K562 (cell line): ENCODE data around the gene IL20RA. TPM values are rescaled to one million over a fixed set of nuclear protein-coding genes. Genes with fewer than 3 reads are reported as not detected.

ENCODE experiments used
- ATAC-seq: fragments of 200-7000 bp; cut with Tn5 transposase; 3 replicates; pipeline ENCODE4 v1.9.1; 2020; ENCODE audit warnings: moderate library complexity
- BruUV-seq: library from RNA; stranded (reverse); fragments of 400-500 nt; replicated peaks from 2 replicates; lab custom pipeline; 2021; lab: Mats Ljungman, UMichigan
- CTCF ChIA-PET: fragments of 300-600 bp; formaldehyde crosslinking; extraction: SDS; loops from one replicate; lab custom pipeline; 2021; ENCODE audit warnings: low intra/inter-chr PET ratio; lab: Yijun Ruan, JAX
- POLR2A ChIA-PET: fragments of 300-600, 350-650 bp; sonication (Branson Sonifier 250); formaldehyde crosslinking; extraction: SDS; loops from one replicate; lab custom pipeline; 2021; ENCODE audit warnings: antibody characterized with exemption, inconsistent platforms; lab: Yijun Ruan, JAX
- DNase-seq, 4 experiments: peaks; one replicate each; pipeline versions ENCODE4 v3.0.0 to v3.0.0-alpha.2; 2011 to 2018; ENCODE audit warnings: low spot score in 3 of 4, mixed read lengths in 3 of 4; ENCODE audit errors: extremely low read depth in 1 of 4
- FAIRE-seq: peaks from 2 replicates; lab custom pipeline; 2011; peaks lifted over from hg19 to GRCh38; lab: Jason Lieb, UNC
- H2AFZ ChIP-seq: 2 replicates; pipeline ENCODE4 v1.6.0; 2011; ENCODE audit warnings: low read depth, low read length, control low read depth, inconsistent platforms
- H3K27ac ChIP-seq: fragments of 200-600 bp; 3 replicates; pipeline ENCODE4 v1.8.0; 2011; ENCODE audit warnings: low read depth, mild to moderate bottlenecking, control low read depth, inconsistent platforms, low read length, moderate library complexity, mixed read lengths; ENCODE audit errors: extremely low read depth
- H3K27me3 ChIP-seq, 2 experiments: fragments of 300-600 bp in 1 of 2; 2 replicates in 1 of 2; 3 replicates in 1 of 2; pipeline versions ENCODE4 v1.6.0 to v1.8.0; 2011; ENCODE audit warnings: inconsistent platforms in 2 of 2, low read length in 2 of 2, mild to moderate bottlenecking in 1 of 2, mixed read lengths in 1 of 2, moderate library complexity in 1 of 2; ENCODE audit not compliant: control insufficient read depth in 2 of 2, insufficient read depth in 2 of 2
- H3K36me3 ChIP-seq: fragments of 300-600 bp; 3 replicates; pipeline ENCODE4 v1.8.0; 2011; ENCODE audit warnings: mild to moderate bottlenecking, low read length, inconsistent platforms; ENCODE audit not compliant: control insufficient read depth, insufficient read depth
- H3K4me1 ChIP-seq, 2 experiments: fragments of 200-600 bp in 1 of 2; replicated peaks in 1 of 2; 2 replicates in 1 of 2; 3 replicates in 1 of 2; pipeline versions ENCODE4 v1.5.1 to v1.8.0; 2011; ENCODE audit warnings: inconsistent platforms in 2 of 2, low read length in 2 of 2, mild to moderate bottlenecking in 1 of 2, mixed read lengths in 1 of 2, moderate library complexity in 1 of 2; ENCODE audit not compliant: control insufficient read depth in 2 of 2, insufficient read depth in 2 of 2
- H3K4me2 ChIP-seq: 2 replicates; pipeline ENCODE4 v1.6.1; 2011; ENCODE audit warnings: low read length, control low read depth, inconsistent platforms, mixed read lengths; ENCODE audit not compliant: insufficient read depth
- H3K4me3 ChIP-seq: fragments of 200-600 bp; sonication (generic), shearing (Covaris generic); 2 replicates; pipeline ENCODE4 v1.5.1; 2016; ENCODE audit warnings: control low read depth, inconsistent platforms
- H3K79me2 ChIP-seq: fragments of 200-600 bp; 3 replicates; pipeline ENCODE4 v1.8.0; 2011; ENCODE audit warnings: low read length, inconsistent platforms; ENCODE audit not compliant: control insufficient read depth, insufficient read depth
- H3K9ac ChIP-seq, 2 experiments: 2 replicates each; pipeline versions ENCODE4 v1.6.0 to v1.6.1; 2011; ENCODE audit warnings: low read depth in 2 of 2, low read length in 2 of 2, control low read depth in 1 of 2, inconsistent platforms in 1 of 2, mild to moderate bottlenecking in 1 of 2, mixed read lengths in 1 of 2; ENCODE audit not compliant: insufficient read depth in 1 of 2
- H3K9me1 ChIP-seq: one replicate; pipeline ENCODE4 v1.6.0; 2011; ENCODE audit warnings: inconsistent platforms, mild to moderate bottlenecking, low read length, moderate library complexity; ENCODE audit not compliant: control insufficient read depth, insufficient read depth
- H3K9me3 ChIP-seq: replicated peaks from 2 replicates; pipeline ENCODE4 v1.5.1; 2011; ENCODE audit warnings: low read depth, low read length, inconsistent platforms; ENCODE audit not compliant: control insufficient read depth, insufficient read depth
- H4K20me1 ChIP-seq: replicated peaks from 2 replicates; pipeline ENCODE4 v1.6.1; 2011; ENCODE audit warnings: low read length, inconsistent platforms, mixed read lengths; ENCODE audit not compliant: control insufficient read depth, insufficient read depth
- MAFK ChIP-seq: IDR thresholded peaks from 2 replicates; pipeline ENCODE4 v1.6.1; 2011; ENCODE audit warnings: low read length, improper control_type of control experiment
- RBM39 ChIP-seq: fragments of 200-400 bp; formaldehyde crosslinking; optimal IDR thresholded peaks from 2 replicates; pipeline ENCODE3; 2018; ENCODE audit warnings: low read depth, low read length
- RFX7 ChIP-seq: fragments of 250-450 bp; sonication (Bioruptor Pico); IDR thresholded peaks from 2 replicates; pipeline ENCODE4 v1.5.1; 2021; ENCODE audit warnings: mild to moderate bottlenecking
- ZNF12 ChIP-seq: sonication (generic); formaldehyde crosslinking; IDR thresholded peaks from 2 replicates; pipeline ENCODE4 v1.4.0; 2020; ENCODE audit warnings: mild to moderate bottlenecking, missing genetic modification reagents
- ZNF584 ChIP-seq: fragments of 200-800 bp; sonication (Bioruptor generic); IDR thresholded peaks from 2 replicates; pipeline ENCODE4 v1.6.1; 2016; ENCODE audit warnings: low read depth, mild to moderate bottlenecking, missing genetic modification characterization, missing compliant biosample characterization
- in situ Hi-C: fragments of 300-500 bp; cut with MboI; formaldehyde crosslinking; loops from 4 replicates; pipeline ENCODE4 v1.15.0; 2018; ENCODE audit warnings: inconsistent platforms, mixed read lengths
- intact Hi-C: fragments of 100-400 bp; cut with micrococcal nuclease; formaldehyde crosslinking; loops from 2 replicates; pipeline ENCODE4 v1.14.2; 2022
- polyA plus RNA-seq, 8 experiments: library from polyadenylated mRNA; depleted of rRNA in 4 of 8; stranded (reverse) in 5 of 8; unstranded in 3 of 8; fragments of >200 nt; fragmentation: Nextera tagmentation in 2 of 8; fragmentation: Illumina TruSeq in 1 of 8; extraction: Ambion mirVana in 2 of 8; extraction: Trizol in 1 of 8; gene quantifications; 2 replicates each; pipeline versions ENCODE4 v1.2.1 to v1.2.3, GENCODE V29; 2011 to 2014; ENCODE audit warnings: inconsistent platforms in 1 of 8, missing spikeins in 1 of 8
- total RNA-seq, 7 experiments: library from RNA; depleted of rRNA in 6 of 7; stranded (reverse); fragments of >200 nt in 6 of 7; fragmentation: Illumina TruSeq in 2 of 7; extraction: Trizol in 2 of 7; gene quantifications; 2 replicates each; pipeline versions ENCODE4 v1.2.1 to v1.2.3, GENCODE V29; 2011 to 2021; ENCODE audit warnings: low replicate concordance in 1 of 7
- TF ChIP-seq, protein P1 (sequence below): fragments of 450-650 bp; IDR thresholded peaks from 2 replicates; pipeline ENCODE4 v1.6.1; 2016; ENCODE audit warnings: mild to moderate bottlenecking, moderate library complexity

The IL20RA gene
- total and polyA plus RNA-seq, 9 of the 15 experiments (the other 6 are each of a cell fraction or from before 2014, with no cell fraction given), result not detected

DNA sequence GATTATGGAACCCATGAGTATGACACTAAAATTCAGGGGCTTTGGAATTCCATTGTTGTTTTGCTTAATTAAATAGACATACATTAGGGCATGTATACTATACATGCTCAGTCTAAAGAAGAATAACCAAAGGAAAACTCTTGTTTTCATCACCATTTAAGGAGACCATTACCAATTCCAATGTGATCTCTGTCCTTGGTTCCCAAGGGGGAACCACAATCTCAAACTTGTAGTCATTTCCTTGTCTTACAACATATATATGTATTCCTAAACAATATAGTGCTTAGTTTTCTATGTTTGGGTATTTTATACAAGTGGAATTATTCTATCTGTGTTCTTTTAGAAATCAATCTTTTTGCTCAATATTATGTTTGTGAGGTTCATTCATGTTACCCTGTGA is 49.2 kb downstream of the IL20RA start:
- Histone ChIP-seq H2AFZ (no peak overlapping the region), H3K79me2 (no peaks in the 10 kb centered on the region), H3K4me2 (no peak overlapping the region), H3K27me3 (peaks cover 0 to 3% of the 10 kb centered on the region in 2 experiments; a peak in 2 of 5 replicates), H4K20me1 (no peaks in the 10 kb centered on the region), H3K9me3 (no peaks in the 10 kb centered on the region), H3K9me1 (no peaks in the 10 kb centered on the region), H3K36me3 (no peaks in the 10 kb centered on the region), H3K27ac (no peak overlapping the region), H3K4me1 (no peaks in the 10 kb centered on the region), H3K4me3 (no peak overlapping the region), H3K9ac (no peak overlapping the region)
- no peak for FAIRE-seq
- no peak for DNase-seq
- in situ Hi-C loops, result no loop called here
- POLR2A ChIA-PET, result no interaction called here
- intact Hi-C loops, result no loop called here
- CTCF ChIA-PET, result no interaction called here
- TF ChIP-seq ZNF584, result no peak
- TF ChIP-seq RBM39, result no peak
- TF ChIP-seq ZNF12 (CRISPR knock-in tag), result no peak
- TF ChIP-seq, protein P1, sequence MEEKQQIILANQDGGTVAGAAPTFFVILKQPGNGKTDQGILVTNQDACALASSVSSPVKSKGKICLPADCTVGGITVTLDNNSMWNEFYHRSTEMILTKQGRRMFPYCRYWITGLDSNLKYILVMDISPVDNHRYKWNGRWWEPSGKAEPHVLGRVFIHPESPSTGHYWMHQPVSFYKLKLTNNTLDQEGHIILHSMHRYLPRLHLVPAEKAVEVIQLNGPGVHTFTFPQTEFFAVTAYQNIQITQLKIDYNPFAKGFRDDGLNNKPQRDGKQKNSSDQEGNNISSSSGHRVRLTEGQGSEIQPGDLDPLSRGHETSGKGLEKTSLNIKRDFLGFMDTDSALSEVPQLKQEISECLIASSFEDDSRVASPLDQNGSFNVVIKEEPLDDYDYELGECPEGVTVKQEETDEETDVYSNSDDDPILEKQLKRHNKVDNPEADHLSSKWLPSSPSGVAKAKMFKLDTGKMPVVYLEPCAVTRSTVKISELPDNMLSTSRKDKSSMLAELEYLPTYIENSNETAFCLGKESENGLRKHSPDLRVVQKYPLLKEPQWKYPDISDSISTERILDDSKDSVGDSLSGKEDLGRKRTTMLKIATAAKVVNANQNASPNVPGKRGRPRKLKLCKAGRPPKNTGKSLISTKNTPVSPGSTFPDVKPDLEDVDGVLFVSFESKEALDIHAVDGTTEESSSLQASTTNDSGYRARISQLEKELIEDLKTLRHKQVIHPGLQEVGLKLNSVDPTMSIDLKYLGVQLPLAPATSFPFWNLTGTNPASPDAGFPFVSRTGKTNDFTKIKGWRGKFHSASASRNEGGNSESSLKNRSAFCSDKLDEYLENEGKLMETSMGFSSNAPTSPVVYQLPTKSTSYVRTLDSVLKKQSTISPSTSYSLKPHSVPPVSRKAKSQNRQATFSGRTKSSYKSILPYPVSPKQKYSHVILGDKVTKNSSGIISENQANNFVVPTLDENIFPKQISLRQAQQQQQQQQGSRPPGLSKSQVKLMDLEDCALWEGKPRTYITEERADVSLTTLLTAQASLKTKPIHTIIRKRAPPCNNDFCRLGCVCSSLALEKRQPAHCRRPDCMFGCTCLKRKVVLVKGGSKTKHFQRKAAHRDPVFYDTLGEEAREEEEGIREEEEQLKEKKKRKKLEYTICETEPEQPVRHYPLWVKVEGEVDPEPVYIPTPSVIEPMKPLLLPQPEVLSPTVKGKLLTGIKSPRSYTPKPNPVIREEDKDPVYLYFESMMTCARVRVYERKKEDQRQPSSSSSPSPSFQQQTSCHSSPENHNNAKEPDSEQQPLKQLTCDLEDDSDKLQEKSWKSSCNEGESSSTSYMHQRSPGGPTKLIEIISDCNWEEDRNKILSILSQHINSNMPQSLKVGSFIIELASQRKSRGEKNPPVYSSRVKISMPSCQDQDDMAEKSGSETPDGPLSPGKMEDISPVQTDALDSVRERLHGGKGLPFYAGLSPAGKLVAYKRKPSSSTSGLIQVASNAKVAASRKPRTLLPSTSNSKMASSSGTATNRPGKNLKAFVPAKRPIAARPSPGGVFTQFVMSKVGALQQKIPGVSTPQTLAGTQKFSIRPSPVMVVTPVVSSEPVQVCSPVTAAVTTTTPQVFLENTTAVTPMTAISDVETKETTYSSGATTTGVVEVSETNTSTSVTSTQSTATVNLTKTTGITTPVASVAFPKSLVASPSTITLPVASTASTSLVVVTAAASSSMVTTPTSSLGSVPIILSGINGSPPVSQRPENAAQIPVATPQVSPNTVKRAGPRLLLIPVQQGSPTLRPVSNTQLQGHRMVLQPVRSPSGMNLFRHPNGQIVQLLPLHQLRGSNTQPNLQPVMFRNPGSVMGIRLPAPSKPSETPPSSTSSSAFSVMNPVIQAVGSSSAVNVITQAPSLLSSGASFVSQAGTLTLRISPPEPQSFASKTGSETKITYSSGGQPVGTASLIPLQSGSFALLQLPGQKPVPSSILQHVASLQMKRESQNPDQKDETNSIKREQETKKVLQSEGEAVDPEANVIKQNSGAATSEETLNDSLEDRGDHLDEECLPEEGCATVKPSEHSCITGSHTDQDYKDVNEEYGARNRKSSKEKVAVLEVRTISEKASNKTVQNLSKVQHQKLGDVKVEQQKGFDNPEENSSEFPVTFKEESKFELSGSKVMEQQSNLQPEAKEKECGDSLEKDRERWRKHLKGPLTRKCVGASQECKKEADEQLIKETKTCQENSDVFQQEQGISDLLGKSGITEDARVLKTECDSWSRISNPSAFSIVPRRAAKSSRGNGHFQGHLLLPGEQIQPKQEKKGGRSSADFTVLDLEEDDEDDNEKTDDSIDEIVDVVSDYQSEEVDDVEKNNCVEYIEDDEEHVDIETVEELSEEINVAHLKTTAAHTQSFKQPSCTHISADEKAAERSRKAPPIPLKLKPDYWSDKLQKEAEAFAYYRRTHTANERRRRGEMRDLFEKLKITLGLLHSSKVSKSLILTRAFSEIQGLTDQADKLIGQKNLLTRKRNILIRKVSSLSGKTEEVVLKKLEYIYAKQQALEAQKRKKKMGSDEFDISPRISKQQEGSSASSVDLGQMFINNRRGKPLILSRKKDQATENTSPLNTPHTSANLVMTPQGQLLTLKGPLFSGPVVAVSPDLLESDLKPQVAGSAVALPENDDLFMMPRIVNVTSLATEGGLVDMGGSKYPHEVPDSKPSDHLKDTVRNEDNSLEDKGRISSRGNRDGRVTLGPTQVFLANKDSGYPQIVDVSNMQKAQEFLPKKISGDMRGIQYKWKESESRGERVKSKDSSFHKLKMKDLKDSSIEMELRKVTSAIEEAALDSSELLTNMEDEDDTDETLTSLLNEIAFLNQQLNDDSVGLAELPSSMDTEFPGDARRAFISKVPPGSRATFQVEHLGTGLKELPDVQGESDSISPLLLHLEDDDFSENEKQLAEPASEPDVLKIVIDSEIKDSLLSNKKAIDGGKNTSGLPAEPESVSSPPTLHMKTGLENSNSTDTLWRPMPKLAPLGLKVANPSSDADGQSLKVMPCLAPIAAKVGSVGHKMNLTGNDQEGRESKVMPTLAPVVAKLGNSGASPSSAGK, result no peak
- TF ChIP-seq MAFK, result no peak
- TF ChIP-seq RFX7, result no peak
- no TSS peak for BruUV-seq
- no peak for ATAC-seq
